GM21576 (cell line): ENCODE data around the gene CMTM2.
A peak's percentile ranks its signal among the peaks of the same experiment; 100 is the strongest.

Experiments used
- ATAC-seq: cut with Tn5 transposase; IDR thresholded peaks from one replicate; pipeline ENCODE4 v1.9.1; 2021; ENCODE audit warnings: mild to moderate bottlenecking, moderate library complexity; ENCODE audit not compliant: unreplicated experiment

CMTM2 gene

GRCh38 chr16:66578651-66579531, at the start of gene CMTM2:
CMTM2 (plus strand) TSS chr16:66579463; CDS start chr16:66579608, 145 bp downstream.
- no peak for ATAC-seq

GRCh38 chr16:66529475-66529874, 49.8 kb upstream of the CMTM2 start:
- no peak for ATAC-seq

- no peak for ATAC-seq
These were observed 44.9 kb upstream of the CMTM2 start for GRCh38 chr16:66534376-66534799.

- ATAC-seq, result no peak
These were observed 42.7 kb upstream of the CMTM2 start for GRCh38 chr16:66536525-66536924.

GRCh38 chr16:66537236-66537635, 42.0 kb upstream of the CMTM2 start:
- no peak for ATAC-seq

- no peak for ATAC-seq
These were observed 40.4 kb upstream of the CMTM2 start for GRCh38 chr16:66538910-66539309.

- no peak for ATAC-seq
These were observed 39.4 kb upstream of the CMTM2 start for GRCh38 chr16:66539623-66540469.

GRCh38 chr16:66541388-66542355, 37.6 kb upstream of the CMTM2 start:
- ATAC-seq, result no peak

GRCh38 chr16:66542396-66542795, 36.9 kb upstream of the CMTM2 start:
- ATAC-seq, result no peak

GRCh38 chr16:66543541-66543940, 35.7 kb upstream of the CMTM2 start:
- ATAC-seq, result no peak

GRCh38 chr16:66544016-66544757, 35.1 kb upstream of the CMTM2 start:
- ATAC-seq, result no peak

- no peak for ATAC-seq
These were observed 31.9 kb upstream of the CMTM2 start for GRCh38 chr16:66547101-66547989.

GRCh38 chr16:66548068-66548467, 31.2 kb upstream of the CMTM2 start:
- ATAC-seq, result no peak

GRCh38 chr16:66548868-66549267, 30.4 kb upstream of the CMTM2 start:
- no peak for ATAC-seq

GRCh38 chr16:66549284-66550131, 29.8 kb upstream of the CMTM2 start, which contains the start of gene TK2:
TK2 (minus strand) TSS chr16:66550122; CDS start chr16:66550061, 61 bp downstream.
- ATAC-seq, result no peak

GRCh38 chr16:66551348-66551759, 27.9 kb upstream of the CMTM2 start:
- peak; percentile 33 for ATAC-seq

GRCh38 chr16:66551788-66552285, 27.4 kb upstream of the CMTM2 start:
- no peak for ATAC-seq
